Thoracic aorta (tissue), 2 donors: ENCODE results near the gene WSCD1. TPM values are rescaled to one million over a fixed set of nuclear protein-coding genes. Genes with fewer than 3 reads are reported as not detected.

Experiments
- ATAC-seq: fragments of 150-250 bp; one replicate; pipeline ENCODE4 v1.8.0; 2017; ENCODE audit warnings: low read depth; ENCODE audit not compliant: insufficient number of reproducible peaks, low FRiP score
- DNase-seq: peaks from one replicate; pipeline ENCODE4 v3.0.0-alpha.2; 2020; ENCODE audit warnings: low spot score
- H3K27ac ChIP-seq, 2 donors: fragments of 200-600 bp; sonication (generic); 1 replicate in 1 of 2; 2 replicates in 1 of 2; pipeline ENCODE4 v1.5.1; 2016; ENCODE audit warnings: mild to moderate bottlenecking in 2 of 2, moderate library complexity in 2 of 2
- H3K27me3 ChIP-seq: fragments of 200-600 bp; sonication (generic); replicated peaks from 2 replicates; pipeline ENCODE4 v1.6.0; 2016; ENCODE audit warnings: mild to moderate bottlenecking; ENCODE audit not compliant: insufficient read depth
- H3K36me3 ChIP-seq: fragments of 200-600 bp; sonication (generic); one replicate; pipeline ENCODE4 v1.5.1; 2016
- H3K4me1 ChIP-seq, 2 donors: fragments of 200-600 bp; sonication (generic); 1 replicate in 1 of 2; 2 replicates in 1 of 2; pipeline versions ENCODE4 v1.5.1 to v1.6.0; 2016; ENCODE audit warnings: low read depth in 2 of 2, mild to moderate bottlenecking in 1 of 2; ENCODE audit not compliant: control insufficient read depth in 1 of 2
- H3K4me3 ChIP-seq: fragments of 200-600 bp; sonication (generic); 2 replicates; pipeline ENCODE4 v1.5.1; 2016; ENCODE audit warnings: mild to moderate bottlenecking
- H3K9me3 ChIP-seq: fragments of 200-600 bp; sonication (generic); 2 replicates; pipeline ENCODE4 v1.5.1; 2016
- CTCF ChIP-seq: fragments of 200-600 bp; sonication (generic); IDR thresholded peaks from one replicate; pipeline ENCODE4 v1.5.1; 2019; ENCODE audit warnings: antibody characterized with exemption
- total RNA-seq, 2 donors: library from RNA; depleted of rRNA; stranded (reverse); fragments of >200 nt; gene quantifications; one replicate each; pipeline versions ENCODE4 v1.1.0 to v1.2.3, GENCODE V29; 2016

WSCD1 gene
- total RNA-seq, 2 donors from 2014 or later: 6.0 to 29.0 TPM

GRCh38 chr17:6108382-6108781, 38.2 kb downstream of the WSCD1 start:
- Histone ChIP-seq H3K27me3 (no peaks in the 10 kb centered on the region), H3K27ac (no peak overlapping the region), H3K36me3 (no peaks in the 10 kb centered on the region), H3K4me1 (no peaks in the 10 kb centered on the region), H3K4me3 (no peak overlapping the region), H3K9me3 (no peaks in the 10 kb centered on the region)
- DNase-seq (no peak), ATAC-seq (no peak)
- TF ChIP-seq CTCF: no peak

GRCh38 chr17:6108987-6109386, 38.8 kb downstream of the WSCD1 start:
- H3K4me1 ChIP-seq: no peaks in the 10 kb centered on the region
- H3K27ac ChIP-seq: no peak overlapping the region
- no peaks in the 10 kb centered on the region for H3K9me3 ChIP-seq
- no peak for TF ChIP-seq CTCF
- H3K27me3 ChIP-seq: no peaks in the 10 kb centered on the region
- DNase-seq (no peak), ATAC-seq (no peak)
- no peak overlapping the region for H3K4me3 ChIP-seq
- H3K36me3 ChIP-seq: no peaks in the 10 kb centered on the region

GRCh38 chr17:6109536-6109935, 39.4 kb downstream of the WSCD1 start:
- DNase-seq: no peak

GRCh38 chr17:6110088-6110487, 39.9 kb downstream of the WSCD1 start:
- ATAC-seq (no peak), DNase-seq (no peak)
- no peak overlapping the region for H3K4me3 ChIP-seq
- H3K27ac ChIP-seq: no peak overlapping the region
- no peaks in the 10 kb centered on the region for H3K4me1 ChIP-seq
- no peaks in the 10 kb centered on the region for H3K36me3 ChIP-seq
- H3K27me3 ChIP-seq: no peaks in the 10 kb centered on the region
- no peaks in the 10 kb centered on the region for H3K9me3 ChIP-seq
- no peak for TF ChIP-seq CTCF

More at GRCh38 chr17:6109536-6109935, 39.4 kb downstream of the WSCD1 start:
- H3K27ac ChIP-seq: no peak overlapping the region
- H3K4me1 ChIP-seq: no peaks in the 10 kb centered on the region
- no peak for TF ChIP-seq CTCF
- H3K36me3 ChIP-seq: no peaks in the 10 kb centered on the region
- H3K9me3 ChIP-seq: no peaks in the 10 kb centered on the region
- H3K27me3 ChIP-seq: no peaks in the 10 kb centered on the region
- no peak overlapping the region for H3K4me3 ChIP-seq
- ATAC-seq: no peak

- H3K27me3 ChIP-seq: no peaks in the 10 kb centered on the region
- H3K4me3 ChIP-seq: no peak overlapping the region
- no peaks in the 10 kb centered on the region for H3K36me3 ChIP-seq
- ATAC-seq (no peak), DNase-seq (no peak)
- no peak overlapping the region for H3K27ac ChIP-seq
- H3K4me1 ChIP-seq: no peaks in the 10 kb centered on the region
- TF ChIP-seq CTCF: no peak
- no peaks in the 10 kb centered on the region for H3K9me3 ChIP-seq
These were observed 40.4 kb downstream of the WSCD1 start for GRCh38 chr17:6110592-6110991.
